ENCODE results near the gene AK5.

The AK5 gene

GRCh38 chr1:77557053-77557452 lies 275.2 kb downstream of the AK5 start:
- CTCF ChIA-PET = interaction anchor here (0.8 to 1.5 kb wide), 3 partner anchors 10 to 24 kb away, joined by 3 to 5 read pairs (median 3); no protein-coding TSS in a partner anchor
- TF ChIP-seq CTCF (IDR thresholded peaks at IDR 0.05; ENCODE audit: insufficient read depth, low read length, missing control alignments) = no peak
- POLR2A ChIA-PET = interaction anchor here (0.6 kb wide), 1 partner anchor 17 kb away, joined by 3 read pairs; no protein-coding TSS in a partner anchor
- no peak for DNase-seq (ENCODE audit: low read depth, low spot score)
- no peak overlapping the region for H3K4me3 ChIP-seq (ENCODE audit: low read depth, low read length)

- DNase-seq (ENCODE audit: low read depth, low spot score) = no peak
- POLR2A ChIA-PET = no interaction called here
- CTCF ChIA-PET = interaction anchor here (1.5 kb wide), 1 partner anchor 25 kb away, joined by 5 read pairs; no protein-coding TSS in a partner anchor
- no peak overlapping the region for H3K4me3 ChIP-seq (ENCODE audit: low read depth, low read length)
- no peak for TF ChIP-seq CTCF (IDR thresholded peaks at IDR 0.05; ENCODE audit: insufficient read depth, low read length, missing control alignments)
Observed at GRCh38 chr1:77558591-77559164, 276.9 kb downstream of the AK5 start.

- TF ChIP-seq CTCF (IDR thresholded peaks at IDR 0.05; ENCODE audit: insufficient read depth, low read length, missing control alignments) = no peak
- H3K4me3 ChIP-seq (ENCODE audit: low read depth, low read length) = no peak overlapping the region
- no peak for DNase-seq (ENCODE audit: low read depth, low spot score)
- POLR2A ChIA-PET = no interaction called here
- CTCF ChIA-PET = no interaction called here
Observed at GRCh38 chr1:77560741-77561140, 278.9 kb downstream of the AK5 start.

GRCh38 chr1:77562596-77563150 lies 280.9 kb downstream of the AK5 start:
- DNase-seq (ENCODE audit: low read depth, low spot score) = no peak
- ChIA-PET CTCF (no interaction called here), POLR2A (no interaction called here)
- no peak for TF ChIP-seq CTCF (IDR thresholded peaks at IDR 0.05; ENCODE audit: insufficient read depth, low read length, missing control alignments)
- H3K4me3 ChIP-seq (ENCODE audit: low read depth, low read length) = no peak overlapping the region

GRCh38 chr1:77565321-77565720 lies 283.5 kb downstream of the AK5 start:
- TF ChIP-seq CTCF (IDR thresholded peaks at IDR 0.05; ENCODE audit: insufficient read depth, low read length, missing control alignments) = no peak
- POLR2A ChIA-PET = interaction anchor here (0.9 kb wide), 1 partner anchor 9 kb away, joined by 3 read pairs; no protein-coding TSS in a partner anchor
- CTCF ChIA-PET = interaction anchor here (0.8 kb wide), 1 partner anchor 12 kb away, joined by 3 read pairs; no protein-coding TSS in a partner anchor
- H3K4me3 ChIP-seq (ENCODE audit: low read depth, low read length) = no peak overlapping the region
- DNase-seq (ENCODE audit: low read depth, low spot score) = no peak

GRCh38 chr1:77571642-77572041 lies 289.8 kb downstream of the AK5 start:
- no peak for TF ChIP-seq CTCF (IDR thresholded peaks at IDR 0.05; ENCODE audit: insufficient read depth, low read length, missing control alignments)
- no peak for DNase-seq (ENCODE audit: low read depth, low spot score)
- CTCF ChIA-PET = interaction anchor here (1.0 kb wide), 1 partner anchor 14 kb away, joined by 3 read pairs; no protein-coding TSS in a partner anchor
- no peak overlapping the region for H3K4me3 ChIP-seq (ENCODE audit: low read depth, low read length)
- POLR2A ChIA-PET = no interaction called here
